GM13976 (cell line): ENCODE measurements around the gene UNC13C.

Experiments
- DNase-seq: peaks from one replicate; pipeline ENCODE4 v3.0.0; 2012; ENCODE audit warnings: low spot score
- CTCF ChIP-seq: IDR thresholded peaks from 2 replicates; pipeline ENCODE4 v1.5.1; 2012; ENCODE audit warnings: borderline replicate concordance, mild to moderate bottlenecking; ENCODE audit not compliant: insufficient read depth; ENCODE audit errors: extremely low read depth, missing control alignments, control extremely low read depth
- in situ Hi-C: fragments of 300-500 bp; cut with MboI; formaldehyde crosslinking; loops from one replicate; pipeline ENCODE4 v1.12.0; 2022; ENCODE audit warnings: low sequenced_read_pairs, mixed read lengths, inconsistent platforms; ENCODE audit not compliant: unreplicated experiment

Gene UNC13C

DNA sequence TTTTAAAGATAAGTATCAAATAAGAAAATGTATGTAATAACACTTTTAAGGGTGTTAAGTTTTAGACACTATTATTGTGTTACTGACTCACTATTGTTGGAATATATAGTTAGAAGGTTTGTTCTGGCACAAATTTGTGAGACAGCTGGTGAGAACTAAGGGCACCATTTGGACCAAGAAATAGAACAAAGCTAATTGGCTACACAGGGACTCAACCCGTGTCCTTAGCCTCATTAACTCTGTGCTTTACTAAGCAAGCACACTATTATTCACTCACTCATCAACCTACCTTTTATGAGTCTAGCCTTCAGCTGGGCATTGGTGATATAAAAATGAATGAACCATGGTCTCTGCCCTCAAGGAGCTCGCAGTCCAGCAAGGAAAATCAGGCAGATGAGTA, 4.1 kb upstream of the UNC13C start:
- TF ChIP-seq CTCF, result no peak
- no peak for DNase-seq

DNA sequence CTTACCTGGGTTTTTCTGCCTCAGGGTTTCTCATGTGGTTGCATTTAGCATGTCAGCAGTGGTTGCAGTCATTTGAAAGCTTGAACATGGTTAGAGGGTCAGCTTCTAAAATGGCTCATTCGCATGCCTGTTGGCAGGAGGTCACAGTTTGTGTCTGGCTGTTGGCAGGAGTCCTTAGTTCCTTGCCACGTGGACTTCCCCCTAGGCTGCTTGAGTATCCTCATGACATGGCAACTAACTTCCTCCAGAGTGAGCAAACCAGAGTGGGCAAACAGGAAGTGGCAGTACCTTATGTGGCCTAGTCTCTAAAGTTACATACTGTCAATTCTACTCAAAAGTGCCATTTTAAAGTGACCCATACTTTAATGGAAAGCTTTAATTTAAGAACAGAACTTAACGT, 3.4 kb upstream of the UNC13C start:
- TF ChIP-seq CTCF, result no peak
- DNase-seq, result no peak
- in situ Hi-C loops, result no loop called here

More for the DNA sequence above, 4.1 kb upstream of the UNC13C start:
- in situ Hi-C loops, result no loop called here

- TF ChIP-seq CTCF, result no peak
- in situ Hi-C loops, result no loop called here
- DNase-seq, result no peak
These were observed 1.3 kb upstream of the UNC13C start for GRCh38 chr15:53976844-53977392.

DNA sequence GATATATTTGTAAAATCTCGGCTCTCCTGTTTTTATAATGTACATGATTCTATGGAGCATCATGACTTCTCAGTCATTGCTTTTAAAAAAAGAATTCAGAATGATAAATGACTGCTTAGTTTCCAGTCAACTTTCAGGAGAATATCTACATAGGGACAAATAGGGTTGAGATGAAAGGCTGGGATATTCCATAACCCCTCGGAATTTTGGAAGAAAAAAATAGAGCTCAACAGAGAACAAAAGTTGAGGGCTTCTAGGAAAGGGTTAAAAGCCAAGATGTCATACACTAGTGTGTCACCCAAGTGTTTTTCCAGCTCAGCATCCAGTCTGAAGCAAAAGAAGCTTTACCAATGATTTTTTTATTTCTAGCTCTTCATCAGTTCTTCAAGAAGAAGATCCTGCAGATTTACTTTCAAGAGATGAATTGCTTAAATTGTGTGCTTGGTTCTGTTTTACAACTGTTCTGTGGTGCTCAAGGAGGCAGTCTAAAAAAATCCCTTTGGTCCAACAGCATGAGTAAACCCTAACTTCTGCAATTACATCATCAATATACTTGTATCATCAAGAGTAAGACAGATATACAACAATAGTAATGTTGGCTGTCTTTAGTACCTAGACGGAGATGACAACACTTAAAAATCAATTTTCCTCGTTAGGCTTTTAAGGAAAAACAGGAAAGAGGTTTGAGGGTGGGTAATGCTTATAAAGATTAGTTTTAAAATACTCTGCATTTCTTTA, 979 bp downstream of the UNC13C start:
- DNase-seq, result no peak
- in situ Hi-C loops, result no loop called here
- no peak for TF ChIP-seq CTCF

DNA sequence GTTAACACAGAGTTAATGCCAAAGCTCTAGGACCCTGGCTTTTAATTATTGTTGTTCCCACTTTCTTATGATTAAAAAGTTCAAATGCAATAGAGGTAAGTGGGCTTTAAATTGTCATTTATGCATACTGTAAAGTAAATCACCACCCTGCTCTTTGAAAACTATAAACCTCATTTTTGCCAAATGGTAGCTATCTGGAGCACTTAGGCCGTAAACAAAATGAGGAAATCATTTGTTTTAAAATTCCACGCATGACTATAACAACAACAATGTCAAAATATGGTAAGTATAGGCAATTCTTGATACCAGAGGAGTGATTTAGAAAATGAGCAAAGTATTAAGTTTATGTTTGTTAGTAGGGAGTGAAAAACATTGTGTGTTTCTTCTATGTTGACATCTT, 1.8 kb downstream of the UNC13C start:
- DNase-seq, result no peak
- in situ Hi-C loops, result no loop called here
- no peak for TF ChIP-seq CTCF

DNA sequence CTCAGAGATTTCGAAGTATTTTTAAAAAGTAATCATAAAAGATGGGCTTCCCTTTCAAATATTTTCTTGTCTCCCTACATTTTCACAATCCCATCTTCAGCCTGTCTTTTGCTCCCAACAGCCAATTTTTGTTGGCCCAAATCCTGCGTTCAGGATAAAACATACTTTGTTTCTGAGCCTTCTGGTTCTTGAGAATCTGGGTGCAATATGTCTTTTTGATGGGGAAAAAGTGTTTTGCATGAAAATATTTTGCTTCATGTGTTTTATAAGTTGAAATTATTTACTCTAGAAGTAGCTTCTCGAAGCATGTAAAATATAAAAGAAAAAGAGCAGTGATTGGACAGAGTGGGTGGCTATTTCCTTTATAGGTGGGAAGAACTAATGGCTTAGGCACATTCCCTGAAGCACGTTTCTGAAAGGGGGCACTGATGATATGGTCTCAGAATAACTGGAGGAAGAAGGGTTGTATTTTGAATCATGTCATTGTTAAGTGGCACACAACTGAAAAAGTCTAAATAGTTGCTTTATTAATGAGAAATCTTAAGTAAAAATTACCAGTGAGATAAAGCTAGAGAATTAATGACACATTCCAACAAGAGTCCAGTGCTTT, 3.9 kb downstream of the UNC13C start:
- DNase-seq, result no peak
- in situ Hi-C loops, result no loop called here
- no peak for TF ChIP-seq CTCF

DNA sequence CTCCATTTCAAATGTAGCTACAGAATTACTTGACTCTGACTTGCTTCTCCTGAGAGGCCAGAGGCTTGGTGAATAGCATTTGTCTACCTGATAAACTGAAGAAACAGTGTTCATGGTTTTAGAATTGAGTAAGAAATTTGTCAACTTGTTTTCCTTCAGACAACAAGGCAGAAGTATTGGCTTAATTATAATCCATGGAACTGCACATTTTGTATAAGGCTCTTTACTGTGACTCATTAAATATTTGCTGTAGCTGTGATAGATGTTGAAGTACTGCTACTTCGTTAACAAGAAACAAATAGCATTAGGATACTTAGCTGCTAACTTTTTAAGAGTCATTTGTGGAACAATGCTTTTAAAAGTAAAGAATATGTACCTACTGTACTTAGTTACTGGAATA, 4.6 kb downstream of the UNC13C start:
- TF ChIP-seq CTCF, result no peak
- in situ Hi-C loops, result no loop called here
- no peak for DNase-seq
